ENCODE results near the gene PAGR1.

GRCh38 chr16:29843931-29844330 lies 28.0 kb downstream of the PAGR1 start:
- TF ChIP-seq EZH2phosphoT487 (IDR thresholded peaks at IDR 0.05; ENCODE audit: low read depth, severe bottlenecking, unreplicated experiment) = no peak
- no peak for TF ChIP-seq CTCF (IDR thresholded peaks at IDR 0.05; ENCODE audit: poor library complexity)
- TF ChIP-seq EZH2 (IDR thresholded peaks at IDR 0.05; ENCODE audit: borderline replicate concordance) = no peak
